HCT116 (cell line): ENCODE results near the gene DR1. TPM values are rescaled to one million over a fixed set of nuclear protein-coding genes. Genes with fewer than 3 reads are reported as not detected.

ENCODE experiments used
- ATAC-seq: fragments of 200-7000 bp; cut with Tn5 transposase; 2 replicates; pipeline ENCODE4 v1.9.1; 2020; ENCODE audit warnings: mild to moderate bottlenecking, moderate library complexity
- BruUV-seq: library from RNA; stranded (reverse); fragments of 400-500 nt; replicated peaks from 2 replicates; lab custom pipeline; 2021; lab: Mats Ljungman, UMichigan
- CTCF ChIA-PET: fragments of 300-600 bp; sonication (Branson Sonifier 250); formaldehyde crosslinking; loops from one replicate; lab custom pipeline; 2021; ENCODE audit warnings: antibody characterized with exemption; lab: Charles Lee
- POLR2A ChIA-PET: fragments of 300-600, 350-600 bp; sonication (Branson Sonifier 250); formaldehyde crosslinking; loops from one replicate; lab custom pipeline; 2021; ENCODE audit warnings: antibody characterized with exemption; lab: Charles Lee
- RAD21 ChIA-PET, 2 experiments: fragments of 300-600 bp; sonication (Branson Sonifier 250); formaldehyde crosslinking; loops; one replicate each; lab custom pipeline; 2023; ENCODE audit warnings: low total read pairs in 2 of 2; ENCODE audit not compliant: uncharacterized antibody in 2 of 2, unreplicated experiment in 2 of 2, low non-redundant PET in 1 of 2; lab: Charles Lee
- DNase-seq: peaks from one replicate; pipeline ENCODE4 v3.0.0-alpha.2; 2010; ENCODE audit warnings: low read depth, low spot score
- H2AFZ ChIP-seq: fragments of 200-600 bp; shearing (Covaris generic), sonication (generic); 2 replicates; pipeline ENCODE4 v1.6.1; 2017; ENCODE audit warnings: low read depth, mixed run types, mixed read lengths, antibody characterized with exemption, low read length; ENCODE audit not compliant: poor library complexity, severe bottlenecking
- H3K27ac ChIP-seq: 2 replicates; pipeline ENCODE4 v1.5.1; 2012; ENCODE audit warnings: low read depth, low read length
- H3K27me3 ChIP-seq: fragments of 200-600 bp; sonication (generic); 2 replicates; pipeline ENCODE4 v1.6.1; 2016; ENCODE audit warnings: mixed run types, low read length, mixed read lengths; ENCODE audit not compliant: insufficient read depth
- H3K36me3 ChIP-seq, 2 experiments: fragments of 200-500 bp in 1 of 2; fragments of 200-600 bp in 1 of 2; sonication (Bioruptor generic) in 1 of 2; sonication (generic) in 1 of 2; 2 replicates each; pipeline versions ENCODE4 v1.5.1 to v1.6.1; 2014 to 2016; ENCODE audit warnings: low read length in 2 of 2, inconsistent platforms in 1 of 2, mixed read lengths in 1 of 2, mixed run types in 1 of 2; ENCODE audit not compliant: insufficient read depth in 2 of 2, control insufficient read depth in 1 of 2
- H3K4me1 ChIP-seq, 2 experiments: fragments of 200-600 bp in 1 of 2; sonication (generic) in 1 of 2; 2 replicates each; pipeline versions ENCODE4 v1.5.1 to v1.6.1; 2012 to 2017; ENCODE audit warnings: low read length in 2 of 2, inconsistent platforms in 1 of 2, mild to moderate bottlenecking in 1 of 2, mixed read lengths in 1 of 2, mixed run types in 1 of 2, moderate library complexity in 1 of 2; ENCODE audit not compliant: insufficient read depth in 2 of 2, control insufficient read depth in 1 of 2
- H3K4me2 ChIP-seq: fragments of 200-600 bp; sonication (generic); 2 replicates; pipeline ENCODE4 v1.6.1; 2017; ENCODE audit warnings: mixed run types, low read length, mixed read lengths
- H3K4me3 ChIP-seq, 2 experiments: fragments of 200-600 bp in 1 of 2; sonication (generic) in 1 of 2; replicated peaks in 1 of 2; 2 replicates each; pipeline ENCODE4 v1.5.1; 2011 to 2016; ENCODE audit warnings: low read length in 2 of 2, control low read depth in 1 of 2, low read depth in 1 of 2, mild to moderate bottlenecking in 1 of 2, mixed read lengths in 1 of 2, mixed run types in 1 of 2
- H3K79me2 ChIP-seq: fragments of 200-600 bp; sonication (generic); 2 replicates; pipeline ENCODE4 v1.6.1; 2017; ENCODE audit warnings: mild to moderate bottlenecking, mixed run types, low read length, moderate library complexity, mixed read lengths; ENCODE audit not compliant: insufficient read depth
- H3K9ac ChIP-seq: fragments of 200-600 bp; sonication (generic); 2 replicates; pipeline ENCODE4 v1.6.1; 2016; ENCODE audit warnings: low read length, mixed read lengths
- H3K9me2 ChIP-seq: fragments of 200-600 bp; sonication (generic), shearing (Covaris generic); 2 replicates; pipeline ENCODE4 v1.6.1; 2017; ENCODE audit warnings: mixed run types, mild to moderate bottlenecking, moderate library complexity; ENCODE audit not compliant: insufficient read depth
- H3K9me3 ChIP-seq, 2 experiments: fragments of 200-500 bp in 1 of 2; fragments of 200-600 bp in 1 of 2; sonication (Bioruptor generic) in 1 of 2; sonication (generic) in 1 of 2; 2 replicates each; pipeline ENCODE4 v1.6.1; 2014 to 2017; ENCODE audit warnings: low read length in 2 of 2, mixed read lengths in 2 of 2, inconsistent platforms in 1 of 2, low read depth in 1 of 2, mild to moderate bottlenecking in 1 of 2, mixed run types in 1 of 2, moderate library complexity in 1 of 2; ENCODE audit not compliant: control insufficient read depth in 1 of 2, insufficient read depth in 1 of 2
- H4K20me1 ChIP-seq: fragments of 200-600 bp; sonication (generic), shearing (Covaris generic); 2 replicates; pipeline ENCODE4 v1.6.1; 2017; ENCODE audit warnings: mixed run types, mild to moderate bottlenecking, moderate library complexity; ENCODE audit not compliant: insufficient read depth
- ATF3 ChIP-seq: IDR thresholded peaks from 2 replicates; pipeline ENCODE4 v1.6.1; 2012
- CBX3 ChIP-seq: IDR thresholded peaks from 2 replicates; pipeline ENCODE4 v1.6.1; 2012; ENCODE audit warnings: low read depth
- CEBPB ChIP-seq: IDR thresholded peaks from 2 replicates; pipeline ENCODE4 v1.6.1; 2012; ENCODE audit warnings: low read depth
- EGR1 ChIP-seq: IDR thresholded peaks from 2 replicates; pipeline ENCODE4 v1.6.1; 2012; ENCODE audit warnings: low read depth
- ELF1 ChIP-seq: IDR thresholded peaks from 2 replicates; pipeline ENCODE4 v1.6.1; 2012; ENCODE audit warnings: low read depth, borderline replicate concordance
- EZH2 ChIP-seq: fragments of 200-600 bp; sonication (generic); IDR thresholded peaks from 2 replicates; pipeline ENCODE4 v1.6.1; 2017; ENCODE audit warnings: antibody characterized with exemption, mixed run types
- FOSL1 ChIP-seq: IDR thresholded peaks from 2 replicates; pipeline ENCODE4 v1.6.1; 2012; ENCODE audit warnings: low read depth
- POLR2A ChIP-seq: IDR thresholded peaks from 2 replicates; pipeline ENCODE4 v1.7.0; 2011; ENCODE audit warnings: borderline replicate concordance; ENCODE audit not compliant: insufficient read depth, insufficient read length; ENCODE audit errors: extremely low read depth
- POLR2AphosphoS5 ChIP-seq: IDR thresholded peaks from 2 replicates; pipeline ENCODE4 v1.6.1; 2011; ENCODE audit warnings: mild to moderate bottlenecking, low read depth, low read length, moderate library complexity
- REST ChIP-seq: IDR thresholded peaks from 2 replicates; pipeline ENCODE4 v1.6.1; 2012; ENCODE audit warnings: low read depth
- SIN3A ChIP-seq: IDR thresholded peaks from 2 replicates; pipeline ENCODE4 v1.6.1; 2012; ENCODE audit warnings: low read depth
- SP1 ChIP-seq: IDR thresholded peaks from 2 replicates; pipeline ENCODE4 v1.6.1; 2012; ENCODE audit warnings: low read depth
- SRF ChIP-seq: IDR thresholded peaks from 2 replicates; pipeline ENCODE4 v1.6.1; 2012; ENCODE audit warnings: low read depth
- TCF7L2 ChIP-seq: IDR thresholded peaks from 2 replicates; pipeline ENCODE4 v1.7.0; 2011; ENCODE audit warnings: borderline replicate concordance, inconsistent platforms; ENCODE audit not compliant: insufficient read depth, insufficient read length; ENCODE audit errors: extremely low read depth
- ZFX ChIP-seq: fragments of 450-650 bp; IDR thresholded peaks from 2 replicates; pipeline ENCODE4 v1.6.1; 2017
- ZNF274 ChIP-seq: fragments of 200-500 bp; sonication (Bioruptor generic); IDR thresholded peaks from 2 replicates; pipeline ENCODE4 v1.6.1; 2014; ENCODE audit warnings: mild to moderate bottlenecking, low read depth, low read length, inconsistent platforms
- intact Hi-C: fragments of 100-400 bp; cut with micrococcal nuclease; formaldehyde crosslinking; loops from 2 replicates; pipeline ENCODE4 v1.10.0; 2022
- total RNA-seq: library from RNA; stranded (reverse); gene quantifications from one replicate; pipeline ENCODE4 v1.2.1, GENCODE V29; 2021; ENCODE audit not compliant: unreplicated experiment
- TF ChIP-seq, protein P1 (sequence below), 3 experiments: fragments of 200-600 bp in 1 of 3; sonication (generic) in 1 of 3; IDR thresholded peaks in 2 of 3; conservative IDR thresholded peaks in 1 of 3; 2 replicates each; pipeline ENCODE4 v1.5.1; 2012 to 2017; ENCODE audit warnings: low read depth in 2 of 3, low read length in 2 of 3, antibody characterized with exemption in 1 of 3, borderline replicate concordance in 1 of 3, control low read depth in 1 of 3, mild to moderate bottlenecking in 1 of 3, mixed read lengths in 1 of 3, mixed run types in 1 of 3, moderate library complexity in 1 of 3; ENCODE audit not compliant: insufficient read depth in 1 of 3

Gene DR1
- total RNA-seq, 1 experiment from 2014 or later, result 73.8 TPM

- Histone ChIP-seq H3K79me2 (peaks cover 100% of the 10 kb centered on the region), H3K36me3 (peaks cover 27 to 34% of the 10 kb centered on the region in 2 experiments; a peak in 3 of 4 replicates), H3K4me1 (no peaks in the 10 kb centered on the region), H3K4me2 (no peak overlapping the region), H3K4me3 (no peak overlapping the region), H2AFZ (no peak overlapping the region), H3K27me3 (no peaks in the 10 kb centered on the region), H3K9me3 (no peaks in the 10 kb centered on the region), H4K20me1 (peaks cover 16% of the 10 kb centered on the region; the same call in 1 of the 2 replicates), H3K27ac (no peak overlapping the region), H3K9me2 (no peaks in the 10 kb centered on the region), H3K9ac (no peak overlapping the region)
- intact Hi-C loops, result no loop called here
- BruUV-seq, result no TSS peak
- RAD21 ChIA-PET, result no interaction called here
- CTCF ChIA-PET, result no interaction called here
- TF ChIP-seq FOSL1, result no peak
- no peak for TF ChIP-seq ZFX
- no peak for TF ChIP-seq TCF7L2
- no peak for TF ChIP-seq ATF3
- POLR2A ChIA-PET, result no interaction called here
- ATAC-seq (no peak), DNase-seq (no peak)
Measured at GRCh38 chr1:93357242-93357641, 11.5 kb downstream of the DR1 start.

DNA sequence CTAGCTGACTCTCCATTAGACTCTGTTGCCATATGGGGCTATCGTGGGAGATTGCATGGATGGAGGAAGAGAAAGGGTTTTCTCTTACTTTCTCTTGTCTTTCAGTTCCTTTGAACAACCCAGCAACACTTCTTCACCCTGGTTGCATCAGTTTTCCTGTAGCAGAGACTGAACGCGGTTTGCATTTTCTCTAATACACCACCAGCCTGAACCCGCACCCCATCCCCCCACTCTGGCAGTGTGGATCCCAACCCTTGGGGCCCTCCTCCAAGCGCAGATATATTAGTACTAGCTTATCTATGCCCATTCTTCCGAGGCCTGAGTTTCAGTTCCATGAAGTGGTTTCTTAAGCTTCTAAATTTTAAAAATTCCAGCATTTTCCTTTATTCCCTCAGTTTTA, 12.6 kb downstream of the DR1 start:
- Histone ChIP-seq H3K79me2 (peaks cover 100% of the 10 kb centered on the region), H3K4me2 (no peak overlapping the region), H3K27ac (no peak overlapping the region), H3K4me3 (no peak overlapping the region), H3K36me3 (peaks cover 27 to 35% of the 10 kb centered on the region in 2 experiments; a peak in 3 of 4 replicates), H3K9me2 (no peaks in the 10 kb centered on the region), H2AFZ (no peak overlapping the region), H3K9ac (no peak overlapping the region), H4K20me1 (peaks cover 16% of the 10 kb centered on the region; the same call in 1 of the 2 replicates), H3K9me3 (no peaks in the 10 kb centered on the region), H3K4me1 (no peaks in the 10 kb centered on the region), H3K27me3 (no peaks in the 10 kb centered on the region)
- CTCF ChIA-PET, result no interaction called here
- DNase-seq, result no peak
- BruUV-seq, result no TSS peak
- intact Hi-C loops, result no loop called here
- POLR2A ChIA-PET, result no interaction called here
- no peak for ATAC-seq
- RAD21 ChIA-PET, result no interaction called here
- TF ChIP-seq EGR1 (no peak), ZNF274 (no peak), POLR2AphosphoS5 (no peak), EZH2 (no peak), SIN3A (no peak), CBX3 (no peak), POLR2A (no peak), ELF1 (no peak), SRF (no peak), SP1 (no peak), ATF3 (no peak), CEBPB (no peak), ZFX (no peak), REST (no peak)
- TF ChIP-seq, protein P1, sequence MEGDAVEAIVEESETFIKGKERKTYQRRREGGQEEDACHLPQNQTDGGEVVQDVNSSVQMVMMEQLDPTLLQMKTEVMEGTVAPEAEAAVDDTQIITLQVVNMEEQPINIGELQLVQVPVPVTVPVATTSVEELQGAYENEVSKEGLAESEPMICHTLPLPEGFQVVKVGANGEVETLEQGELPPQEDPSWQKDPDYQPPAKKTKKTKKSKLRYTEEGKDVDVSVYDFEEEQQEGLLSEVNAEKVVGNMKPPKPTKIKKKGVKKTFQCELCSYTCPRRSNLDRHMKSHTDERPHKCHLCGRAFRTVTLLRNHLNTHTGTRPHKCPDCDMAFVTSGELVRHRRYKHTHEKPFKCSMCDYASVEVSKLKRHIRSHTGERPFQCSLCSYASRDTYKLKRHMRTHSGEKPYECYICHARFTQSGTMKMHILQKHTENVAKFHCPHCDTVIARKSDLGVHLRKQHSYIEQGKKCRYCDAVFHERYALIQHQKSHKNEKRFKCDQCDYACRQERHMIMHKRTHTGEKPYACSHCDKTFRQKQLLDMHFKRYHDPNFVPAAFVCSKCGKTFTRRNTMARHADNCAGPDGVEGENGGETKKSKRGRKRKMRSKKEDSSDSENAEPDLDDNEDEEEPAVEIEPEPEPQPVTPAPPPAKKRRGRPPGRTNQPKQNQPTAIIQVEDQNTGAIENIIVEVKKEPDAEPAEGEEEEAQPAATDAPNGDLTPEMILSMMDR (IDR thresholded peaks at IDR 0.05 in 2 of 3, conservative IDR thresholded peaks at IDR 0.05 in 1 of 3; ENCODE audit: borderline replicate concordance in 1 of 3, insufficient read depth in 1 of 3, low read depth in 2 of 3, low read length in 2 of 3), result no peak
